GM21737 (cell line): ENCODE data around the gene KLF13.

Experiments used
- ATAC-seq: cut with Tn5 transposase; IDR thresholded peaks from one replicate; pipeline ENCODE4 v1.9.1; 2021; ENCODE audit warnings: mild to moderate bottlenecking, moderate library complexity; ENCODE audit not compliant: unreplicated experiment

The KLF13 gene

GRCh38 chr15:31397851-31398661 lies 71.4 kb downstream of the KLF13 start:
- no peak for ATAC-seq

GRCh38 chr15:31398677-31399301 lies 72.2 kb downstream of the KLF13 start:
- no peak for ATAC-seq

DNA sequence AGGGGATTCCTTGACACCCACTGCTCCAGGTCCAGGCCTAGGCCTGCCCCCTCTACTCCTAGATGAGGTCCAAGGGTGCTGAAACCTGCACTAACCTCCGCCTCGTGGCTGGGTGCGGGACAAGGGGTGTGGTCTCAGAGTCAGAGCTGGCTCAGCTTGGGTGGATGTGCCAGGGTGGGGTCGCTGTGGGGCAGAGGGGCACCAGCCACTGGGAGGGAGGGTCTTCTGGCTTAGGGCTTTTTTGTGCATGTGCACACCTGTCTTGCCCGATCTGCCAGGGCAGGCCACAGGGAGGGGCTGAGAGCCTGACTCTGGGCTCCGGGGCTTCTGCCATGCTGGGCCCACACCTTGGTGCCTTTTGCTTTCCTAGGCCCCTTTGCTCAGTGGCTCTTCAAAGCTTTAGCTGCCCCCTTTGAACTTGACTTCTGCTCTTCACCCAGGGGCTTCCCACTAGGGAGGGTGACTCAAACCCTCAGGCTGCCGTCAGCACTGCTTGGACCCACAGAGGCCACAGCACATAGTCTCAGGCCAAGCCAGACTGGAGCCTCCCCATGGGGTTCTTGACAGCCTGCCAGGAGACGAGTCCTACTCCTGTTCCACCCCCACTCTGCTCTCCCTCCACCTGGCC lies 73.0 kb downstream of the KLF13 start:
- ATAC-seq = no peak

DNA sequence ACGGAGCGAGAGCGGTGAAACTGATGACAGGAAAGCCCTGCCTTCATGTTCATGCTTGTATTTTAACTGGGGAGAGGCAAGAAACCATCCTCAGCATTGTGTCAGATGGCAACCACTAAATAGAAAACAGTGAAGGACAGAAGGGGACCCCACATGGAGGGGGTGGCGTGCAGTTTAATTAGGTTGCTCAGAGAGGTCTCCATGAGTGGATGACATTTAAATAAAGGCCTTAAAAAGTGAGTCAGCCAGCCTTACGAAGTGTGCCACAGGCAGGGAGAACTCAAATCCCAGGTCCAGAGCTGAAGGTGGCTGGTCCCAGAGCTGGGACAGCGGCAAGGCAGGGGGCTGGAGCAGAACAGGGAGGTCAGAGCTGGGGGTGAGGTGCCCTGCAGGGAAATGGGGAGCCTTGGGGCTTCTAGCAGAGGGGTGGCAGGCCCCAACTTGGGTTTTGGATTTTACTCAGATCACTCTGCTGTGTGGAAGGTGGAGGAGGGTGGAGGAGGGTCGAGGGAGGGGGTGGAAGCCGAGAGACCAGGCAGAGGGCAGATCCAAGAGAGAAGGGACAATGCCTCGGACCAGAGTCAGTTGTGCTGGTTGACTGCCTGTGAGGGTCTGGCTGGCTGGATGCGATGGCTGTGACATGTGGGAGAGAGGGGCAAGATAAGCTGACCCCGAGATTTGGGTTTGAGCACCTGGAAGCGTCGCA lies 73.7 kb downstream of the KLF13 start:
- no peak for ATAC-seq

GRCh38 chr15:31401282-31401681 lies 74.6 kb downstream of the KLF13 start:
- no peak for ATAC-seq

- ATAC-seq = no peak
These were observed 75.4 kb downstream of the KLF13 start for GRCh38 chr15:31402003-31402402.

- no peak for ATAC-seq
These were observed 75.9 kb downstream of the KLF13 start for GRCh38 chr15:31402511-31403056.

DNA sequence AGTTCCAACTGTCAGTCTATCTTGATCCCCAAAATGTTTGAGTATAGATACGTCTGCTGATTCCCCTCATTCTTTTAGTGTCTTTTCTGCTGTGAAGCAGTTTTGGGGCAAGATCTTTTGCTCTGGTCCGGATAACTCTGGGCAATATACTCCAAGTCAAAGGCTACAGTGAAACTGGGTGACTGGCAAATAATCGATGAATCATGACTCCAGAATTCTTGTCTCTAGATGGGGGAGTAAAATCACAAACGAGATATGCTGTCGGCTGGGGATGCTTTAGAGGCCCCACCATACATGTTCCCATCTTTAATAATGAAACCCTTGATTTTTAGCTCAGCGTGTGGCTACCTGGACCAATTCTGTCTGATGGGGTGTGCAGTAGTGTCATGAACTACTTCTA lies 76.5 kb downstream of the KLF13 start:
- ATAC-seq = no peak

DNA sequence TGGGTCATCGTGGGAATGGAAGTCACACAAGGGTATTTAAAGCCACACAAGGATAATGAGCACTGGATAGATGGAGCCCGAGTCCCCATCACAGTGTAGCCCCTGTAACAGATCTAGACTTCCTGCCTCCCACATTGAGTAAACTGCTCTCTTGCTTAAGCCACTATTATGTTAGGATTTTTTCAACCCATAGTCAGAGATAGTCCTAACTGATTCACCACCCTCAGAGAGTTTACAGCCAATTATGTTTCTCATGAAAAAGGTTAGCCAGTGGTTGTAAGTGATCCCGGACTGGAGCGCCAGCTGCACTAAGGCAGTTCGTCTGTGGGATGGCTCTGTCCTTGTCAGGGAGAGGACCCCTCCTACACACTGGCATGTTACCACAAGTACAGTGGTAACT lies 77.0 kb downstream of the KLF13 start:
- ATAC-seq = no peak

DNA sequence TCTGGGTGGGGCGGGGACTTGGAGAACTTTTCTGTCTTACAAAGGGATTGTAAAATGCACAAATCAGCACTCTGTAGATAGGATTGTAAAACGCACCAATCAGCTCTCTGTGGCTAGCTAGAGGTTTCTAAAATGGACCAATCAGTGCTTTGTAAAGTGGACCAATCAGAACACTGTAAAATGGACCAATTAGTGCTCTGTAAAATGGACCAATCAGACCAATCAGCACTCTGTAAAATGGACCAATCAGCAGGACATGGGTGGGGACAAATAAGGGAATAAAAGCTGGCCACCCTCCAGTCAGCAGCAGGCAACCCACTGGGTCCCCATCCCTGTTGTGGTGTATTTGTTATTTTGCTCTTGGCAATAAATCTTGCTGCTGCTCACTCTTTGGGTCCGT lies 77.7 kb downstream of the KLF13 start:
- ATAC-seq = no peak

- no peak for ATAC-seq
These were observed 78.7 kb downstream of the KLF13 start for GRCh38 chr15:31405200-31405920.

DNA sequence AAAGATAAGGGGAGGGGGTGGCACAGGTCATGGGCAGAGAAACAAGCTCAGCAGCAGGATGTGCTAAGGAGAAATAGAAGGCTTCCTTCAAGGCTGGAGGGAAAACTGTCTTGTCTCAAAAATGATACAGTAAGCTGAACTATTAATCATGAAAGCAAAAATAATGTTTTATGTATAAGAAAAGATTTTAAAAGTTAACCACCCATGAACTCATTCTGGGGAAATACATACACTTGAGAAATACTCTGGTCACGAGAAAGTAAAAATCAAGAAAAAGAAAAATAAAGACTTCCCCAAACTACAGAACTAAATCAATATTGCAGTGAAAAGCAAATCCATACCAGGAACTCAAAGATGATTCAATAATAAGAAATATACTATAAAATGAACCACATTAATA lies 80.7 kb downstream of the KLF13 start:
- ATAC-seq = no peak

DNA sequence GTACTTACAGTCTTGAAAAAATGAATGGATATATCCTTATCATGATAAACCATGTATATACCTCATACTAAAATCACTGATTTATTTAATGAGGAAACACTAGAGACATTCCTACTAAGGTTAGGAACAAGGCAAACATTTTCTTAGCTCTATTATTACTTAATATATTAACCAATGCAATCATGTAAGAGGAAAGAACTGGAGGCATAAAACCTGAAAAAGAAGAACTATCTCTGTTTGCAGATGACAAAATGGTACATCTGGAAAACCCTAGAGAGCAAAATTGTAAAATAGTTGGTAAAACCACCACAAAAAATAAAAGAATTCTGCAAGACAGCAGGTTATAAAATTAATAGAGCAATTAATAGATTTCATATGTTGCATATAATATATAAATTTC lies 81.2 kb downstream of the KLF13 start:
- no peak for ATAC-seq

- ATAC-seq = no peak
These were observed 82.1 kb downstream of the KLF13 start for GRCh38 chr15:31408724-31409123.

DNA sequence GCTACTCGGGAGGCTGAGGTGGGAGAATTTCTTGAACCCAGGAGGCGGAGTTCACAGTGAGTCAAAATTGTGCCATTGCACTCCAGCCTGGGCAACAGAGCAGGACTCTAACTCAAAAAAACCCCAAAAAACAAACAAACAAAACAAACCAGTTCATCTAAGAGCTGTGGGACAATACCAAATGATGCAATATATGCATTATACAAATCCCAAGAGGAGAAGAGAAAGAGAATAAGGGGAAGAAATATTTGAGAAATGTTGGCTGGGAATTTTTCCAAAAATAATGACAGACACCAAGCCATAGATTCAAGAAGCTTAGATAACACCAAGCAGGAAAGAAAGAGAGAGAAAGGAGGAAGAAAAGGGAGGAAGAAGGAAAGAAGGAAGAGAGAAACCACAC lies 82.5 kb downstream of the KLF13 start:
- ATAC-seq = no peak

DNA sequence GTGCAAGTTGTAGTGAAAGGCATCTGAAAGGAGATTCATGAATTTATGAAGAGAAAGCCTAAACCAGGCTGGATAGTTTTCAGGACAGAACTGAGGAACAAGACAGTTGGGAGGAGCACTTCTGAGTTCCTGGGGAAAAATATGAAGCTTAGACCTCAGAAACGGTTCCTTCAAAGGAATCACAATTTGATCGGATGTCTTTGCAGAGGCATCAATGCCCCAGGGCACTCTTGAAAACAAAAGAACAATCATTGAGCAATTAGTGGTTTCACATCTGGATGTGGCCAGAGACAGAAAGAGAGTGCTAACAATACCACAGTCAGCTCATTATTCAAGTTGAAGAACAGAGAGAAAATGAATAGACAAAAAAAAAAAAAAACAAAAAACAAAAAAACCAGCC lies 86.2 kb downstream of the KLF13 start:
- ATAC-seq = no peak

- no peak for ATAC-seq
These were observed 88.6 kb downstream of the KLF13 start for GRCh38 chr15:31415201-31415600.

- no peak for ATAC-seq
These were observed 93.2 kb downstream of the KLF13 start for GRCh38 chr15:31419820-31420219.

DNA sequence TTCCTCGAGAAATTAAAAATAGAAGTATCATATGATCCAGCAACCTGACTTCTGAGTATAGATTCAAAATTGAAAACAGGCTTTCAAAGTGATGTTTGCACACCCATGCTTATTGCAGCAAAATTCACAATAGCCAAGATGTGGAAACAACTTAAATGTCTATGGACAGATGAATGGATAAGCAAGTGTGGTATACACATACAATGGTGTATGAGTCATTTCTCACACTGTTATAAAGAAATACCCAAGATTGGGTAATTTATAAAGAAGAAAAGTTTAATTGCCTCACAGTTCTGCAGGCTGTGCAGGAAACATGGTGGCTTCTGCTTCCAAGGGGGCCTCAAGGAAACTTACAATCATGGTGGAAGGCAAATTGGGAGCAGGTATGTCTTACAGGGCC lies 100.8 kb downstream of the KLF13 start:
- no peak for ATAC-seq
